Activated CD8-positive, alpha-beta T cell treated with anti-CD3 and anti-CD28 coated beads for 36 hours (primary cell): ENCODE measurements around the gene DTD1. TPM values are rescaled to one million over a fixed set of nuclear protein-coding genes. Genes with fewer than 3 reads are reported as not detected.

Source experiments
- ATAC-seq: fragments of 200-7000 bp; cut with Tn5 transposase; one replicate; pipeline ENCODE4 v1.10.0; 2021; ENCODE audit warnings: mild to moderate bottlenecking, moderate library complexity
- CTCF ChIA-PET: fragments of 350-600 bp; sonication (Branson Sonifier 250); formaldehyde crosslinking; loops from one replicate; lab custom pipeline; 2021; ENCODE audit warnings: antibody characterized with exemption; lab: Charles Lee
- POLR2A ChIA-PET: fragments of 350-600 bp; sonication (Branson Sonifier 250); formaldehyde crosslinking; loops from one replicate; lab custom pipeline; 2021; ENCODE audit warnings: antibody characterized with exemption; lab: Charles Lee
- DNase-seq: peaks from one replicate; pipeline ENCODE4 v3.0.0-alpha.2; 2020
- H3K27ac Mint-ChIP-seq: one replicate; pipeline ENCODE4 v1.8.0; 2021; ENCODE audit warnings: mild to moderate bottlenecking, mixed read lengths
- H3K27me3 Mint-ChIP-seq: one replicate; pipeline ENCODE4 v1.8.0; 2021; ENCODE audit warnings: mixed read lengths
- H3K36me3 Mint-ChIP-seq: one replicate; pipeline ENCODE4 v1.8.0; 2021; ENCODE audit warnings: low read depth, mixed read lengths
- H3K4me1 Mint-ChIP-seq: one replicate; pipeline ENCODE4 v1.8.0; 2021; ENCODE audit warnings: low read depth, mixed read lengths
- H3K4me3 Mint-ChIP-seq: one replicate; pipeline ENCODE4 v1.8.0; 2021; ENCODE audit warnings: mild to moderate bottlenecking, moderate library complexity, mixed read lengths
- H3K9me3 Mint-ChIP-seq: one replicate; pipeline ENCODE4 v1.8.0; 2021; ENCODE audit warnings: mixed read lengths
- intact Hi-C: fragments of 100-400 bp; cut with micrococcal nuclease; formaldehyde crosslinking; loops from one replicate; pipeline ENCODE4 v1.10.0; 2022
- total RNA-seq, 2 experiments: library from RNA; stranded (reverse); gene quantifications; one replicate each; pipeline ENCODE4 v1.2.3, GENCODE V29; 2021
- TF ChIP-seq, protein P1 (sequence below): fragments of 200-600 bp; IDR thresholded peaks from one replicate; pipeline ENCODE4 v1.8.0; 2022; ENCODE audit warnings: antibody characterized with exemption, mild to moderate bottlenecking

The DTD1 gene
- total RNA-seq, 2 experiments from 2014 or later, result 52.3 to 53.5 TPM

- Mint-ChIP-seq H3K4me1 (peaks cover 29% of the 10 kb centered on the region), H3K9me3 (no peaks in the 10 kb centered on the region), H3K27me3 (peaks cover 6% of the 10 kb centered on the region), H3K27ac (peak overlapping the region; percentile 86), H3K4me3 (peak overlapping the region; percentile 89), H3K36me3 (no peaks in the 10 kb centered on the region)
- CTCF ChIA-PET, result interaction anchor here (1.1 to 1.2 kb wide), 3 partner anchors 10 to 81 kb away, joined by 3 to 4 read pairs (median 3); partner anchors contain the start of gene SEC23B
- no peak for ATAC-seq
- intact Hi-C loops, result loop anchor here (5.0 kb wide), 1 partner anchor 81 kb away; the partner anchor contains the start of gene SEC23B
- DNase-seq, result no peak
- TF ChIP-seq, protein P1, sequence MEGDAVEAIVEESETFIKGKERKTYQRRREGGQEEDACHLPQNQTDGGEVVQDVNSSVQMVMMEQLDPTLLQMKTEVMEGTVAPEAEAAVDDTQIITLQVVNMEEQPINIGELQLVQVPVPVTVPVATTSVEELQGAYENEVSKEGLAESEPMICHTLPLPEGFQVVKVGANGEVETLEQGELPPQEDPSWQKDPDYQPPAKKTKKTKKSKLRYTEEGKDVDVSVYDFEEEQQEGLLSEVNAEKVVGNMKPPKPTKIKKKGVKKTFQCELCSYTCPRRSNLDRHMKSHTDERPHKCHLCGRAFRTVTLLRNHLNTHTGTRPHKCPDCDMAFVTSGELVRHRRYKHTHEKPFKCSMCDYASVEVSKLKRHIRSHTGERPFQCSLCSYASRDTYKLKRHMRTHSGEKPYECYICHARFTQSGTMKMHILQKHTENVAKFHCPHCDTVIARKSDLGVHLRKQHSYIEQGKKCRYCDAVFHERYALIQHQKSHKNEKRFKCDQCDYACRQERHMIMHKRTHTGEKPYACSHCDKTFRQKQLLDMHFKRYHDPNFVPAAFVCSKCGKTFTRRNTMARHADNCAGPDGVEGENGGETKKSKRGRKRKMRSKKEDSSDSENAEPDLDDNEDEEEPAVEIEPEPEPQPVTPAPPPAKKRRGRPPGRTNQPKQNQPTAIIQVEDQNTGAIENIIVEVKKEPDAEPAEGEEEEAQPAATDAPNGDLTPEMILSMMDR, result no peak
- POLR2A ChIA-PET, result interaction anchor here (0.7 to 1.5 kb wide), 5 partner anchors 11 to 122 kb away, joined by 3 to 4 read pairs (median 3); partner anchors contain the start of genes DZANK1 and POLR3F
Observed at GRCh38 chr20:18588574-18588933, 700 bp downstream of the DTD1 start.

DNA sequence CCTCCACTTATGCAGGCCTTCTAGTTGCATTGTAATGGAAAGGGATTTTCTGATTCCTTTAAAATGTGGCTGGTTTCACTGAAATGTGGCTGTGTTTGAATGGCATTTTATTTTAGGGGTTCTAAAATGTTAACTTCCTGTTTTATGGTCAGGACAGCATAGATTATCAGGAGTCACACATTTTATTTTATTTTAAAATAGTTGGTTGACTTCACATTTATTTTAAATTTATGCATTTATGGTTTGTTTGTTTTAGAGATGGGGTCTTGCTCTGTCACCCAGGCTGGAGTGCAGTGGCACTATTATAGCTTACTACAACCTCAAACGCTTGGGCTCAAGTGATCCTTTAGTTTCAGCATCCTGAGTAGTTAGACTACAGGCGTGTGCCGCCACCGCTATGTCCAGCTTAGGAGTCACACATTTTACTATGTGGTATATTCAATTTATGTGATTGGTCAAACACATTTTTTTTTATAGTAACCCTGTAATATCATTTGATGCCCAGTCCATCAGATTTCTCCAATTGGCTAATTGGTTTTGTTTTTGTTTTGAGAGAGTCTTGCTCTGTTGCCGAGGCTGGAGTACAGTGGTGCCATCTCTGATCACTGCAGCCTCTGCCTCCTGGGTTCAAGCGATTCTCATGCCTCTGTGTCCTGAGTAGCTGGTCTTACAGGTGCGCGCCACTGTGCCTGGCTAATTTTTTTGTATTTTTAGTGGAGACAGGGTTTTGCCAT is 2.3 kb downstream of the DTD1 start:
- CTCF ChIA-PET, result interaction anchor here (0.6 to 1.2 kb wide), 2 partner anchors 9 to 83 kb away, joined by 3 read pairs; partner anchors contain the start of gene SEC23B
- intact Hi-C loops, result loop anchor here (5.0 kb wide), 1 partner anchor 83 kb away; the partner anchor contains the start of gene SEC23B
- POLR2A ChIA-PET, result no interaction called here
- DNase-seq (no peak), ATAC-seq (no peak)
- H3K9me3 Mint-ChIP-seq, result no peaks in the 10 kb centered on the region
- TF ChIP-seq, protein P1, result no peak
- H3K4me1 Mint-ChIP-seq, result peaks cover 29% of the 10 kb centered on the region
- no peaks in the 10 kb centered on the region for H3K27me3 Mint-ChIP-seq
- H3K4me3 Mint-ChIP-seq, result peak overlapping the region; percentile 89
- no peak overlapping the region for H3K27ac Mint-ChIP-seq
- no peaks in the 10 kb centered on the region for H3K36me3 Mint-ChIP-seq

DNA sequence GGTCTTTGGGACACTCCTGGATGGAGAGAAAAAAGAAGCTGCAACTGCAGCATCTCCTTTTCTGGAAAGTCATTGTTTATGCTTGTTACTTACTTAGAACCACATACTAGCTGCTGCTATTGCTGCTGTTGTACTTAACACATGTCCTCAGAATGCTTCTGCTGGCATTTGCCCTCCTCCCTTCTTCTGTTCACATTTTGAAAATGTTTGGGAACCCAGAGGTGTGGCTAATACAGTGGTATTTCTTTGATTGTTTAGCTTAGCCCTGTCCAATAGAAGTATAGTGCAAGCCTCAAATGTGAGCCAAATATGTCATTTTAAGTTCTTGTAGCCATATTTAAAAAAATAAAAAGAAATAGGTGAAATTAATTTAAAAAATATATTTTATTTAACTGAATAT is 8.4 kb downstream of the DTD1 start:
- intact Hi-C loops, result no loop called here
- Mint-ChIP-seq H3K4me3 (no peak overlapping the region), H3K27me3 (no peaks in the 10 kb centered on the region), H3K27ac (no peak overlapping the region), H3K4me1 (no peaks in the 10 kb centered on the region), H3K36me3 (peaks cover 16% of the 10 kb centered on the region), H3K9me3 (no peaks in the 10 kb centered on the region)
- POLR2A ChIA-PET, result no interaction called here
- TF ChIP-seq, protein P1, result no peak
- ATAC-seq (no peak), DNase-seq (no peak)
- CTCF ChIA-PET, result interaction anchor here (1.3 kb wide), 1 partner anchor 38 kb away, joined by 3 read pairs; no protein-coding TSS in a partner anchor

DNA sequence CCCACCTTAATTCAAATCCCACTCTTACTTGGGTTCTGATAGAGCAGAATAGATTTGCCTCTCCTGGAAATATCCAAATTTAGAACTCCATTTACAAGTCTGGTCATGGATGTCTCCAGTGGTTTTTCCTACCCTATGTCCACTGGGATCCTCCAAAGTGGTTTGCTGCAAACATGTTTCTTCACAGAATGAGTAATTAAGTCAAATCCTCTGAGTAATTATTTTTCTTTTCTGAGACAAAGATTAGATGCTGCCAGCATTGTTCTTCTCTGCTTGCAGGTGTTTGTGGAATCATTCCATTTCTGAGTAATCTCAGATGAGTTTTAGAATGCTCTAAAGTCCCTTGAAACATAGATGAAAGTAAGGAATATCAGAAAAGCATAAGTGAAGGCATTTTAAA is 21.9 kb downstream of the DTD1 start:
- Mint-ChIP-seq H3K9me3 (no peaks in the 10 kb centered on the region), H3K27me3 (no peaks in the 10 kb centered on the region), H3K4me3 (no peak overlapping the region), H3K4me1 (peaks cover 7% of the 10 kb centered on the region), H3K27ac (no peak overlapping the region), H3K36me3 (peaks cover 4% of the 10 kb centered on the region)
- no peak for DNase-seq
- ATAC-seq, result no peak
- TF ChIP-seq, protein P1, result no peak
- intact Hi-C loops, result no loop called here
- CTCF ChIA-PET, result no interaction called here
- POLR2A ChIA-PET, result no interaction called here

GRCh38 chr20:18611492-18611891 is 23.6 kb downstream of the DTD1 start:
- no peak for ATAC-seq
- no peaks in the 10 kb centered on the region for H3K9me3 Mint-ChIP-seq
- H3K4me3 Mint-ChIP-seq, result no peak overlapping the region
- H3K4me1 Mint-ChIP-seq, result peaks cover 11% of the 10 kb centered on the region
- TF ChIP-seq, protein P1, result no peak
- ChIA-PET CTCF (interaction anchor here (0.6 to 1.3 kb wide), 2 partner anchors 12 to 17 kb away, joined by 3 to 4 read pairs; no protein-coding TSS in a partner anchor), POLR2A (no interaction called here)
- no peaks in the 10 kb centered on the region for H3K27me3 Mint-ChIP-seq
- DNase-seq, result no peak
- no peak overlapping the region for H3K27ac Mint-ChIP-seq
- peaks cover 10% of the 10 kb centered on the region for H3K36me3 Mint-ChIP-seq
- intact Hi-C loops, result no loop called here
